HL-60 (cell line): ENCODE data around the gene TUT7.
A peak's percentile ranks its signal among the peaks of the same experiment; 100 is the strongest.

Experiments used
- DNase-seq, 2 experiments: peaks; one replicate each; pipeline ENCODE4 v3.0.0-alpha.2; 2010 to 2020; ENCODE audit warnings: low read depth in 1 of 2, low spot score in 1 of 2
- H3K27ac ChIP-seq: fragments of 250-450 bp; sonication (Bioruptor Pico); replicated peaks from 2 replicates; pipeline ENCODE4 v1.5.1; 2020; ENCODE audit warnings: mild to moderate bottlenecking, moderate library complexity
- H3K27me3 ChIP-seq: fragments of 250-450 bp; sonication (Bioruptor Pico); 2 replicates; pipeline ENCODE4 v1.5.1; 2021; ENCODE audit warnings: mild to moderate bottlenecking, moderate library complexity; ENCODE audit not compliant: insufficient read depth, poor library complexity, severe bottlenecking
- H3K4me3 ChIP-seq: replicated peaks from 2 replicates; pipeline ENCODE4 v1.5.1; 2011; ENCODE audit warnings: mild to moderate bottlenecking, control low read depth, low read length; ENCODE audit not compliant: insufficient read depth
- GABPA ChIP-seq: IDR thresholded peaks from 2 replicates; pipeline ENCODE4 v1.6.1; 2012; ENCODE audit warnings: low read depth
- POLR2AphosphoS5 ChIP-seq: IDR thresholded peaks from 2 replicates; pipeline ENCODE4 v1.6.1; 2012; ENCODE audit warnings: low read depth
- REST ChIP-seq: IDR thresholded peaks from 2 replicates; pipeline ENCODE4 v1.6.1; 2012; ENCODE audit warnings: low read depth; ENCODE audit not compliant: insufficient replicate concordance
- SPI1 ChIP-seq: IDR thresholded peaks from 2 replicates; pipeline ENCODE4 v1.6.1; 2012; ENCODE audit warnings: low read depth, mild to moderate bottlenecking, borderline replicate concordance
- TF ChIP-seq, protein P1 (sequence below): IDR thresholded peaks from one replicate; pipeline ENCODE4 v1.5.1; 2011; ENCODE audit warnings: low read length, control low read depth, inconsistent platforms; ENCODE audit not compliant: insufficient read depth

The TUT7 gene

DNA sequence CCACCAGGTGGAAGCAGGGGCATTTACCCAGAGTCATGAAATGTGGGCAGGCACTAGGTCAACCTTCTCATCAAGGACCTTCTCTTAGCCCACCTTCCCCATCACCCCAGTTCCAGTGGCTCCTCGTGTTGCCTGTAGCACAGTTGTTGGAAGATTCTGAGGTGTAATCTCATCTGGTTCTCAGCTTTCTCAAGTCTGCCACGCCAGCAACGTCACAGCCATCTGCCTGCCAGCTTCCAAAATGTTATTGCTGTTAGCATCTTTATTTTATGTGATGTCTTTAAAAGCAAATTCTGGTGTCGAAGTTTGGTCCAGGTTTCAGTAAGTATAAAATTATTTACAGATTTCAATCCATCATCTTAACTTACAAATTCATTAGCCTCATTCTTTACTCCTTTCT, 105.5 kb downstream of the TUT7 start:
- DNase-seq = no peak
- H3K27ac ChIP-seq = no peak overlapping the region
- TF ChIP-seq POLR2AphosphoS5 (no peak), REST (no peak), GABPA (no peak), SPI1 (no peak)
- TF ChIP-seq, protein P1, sequence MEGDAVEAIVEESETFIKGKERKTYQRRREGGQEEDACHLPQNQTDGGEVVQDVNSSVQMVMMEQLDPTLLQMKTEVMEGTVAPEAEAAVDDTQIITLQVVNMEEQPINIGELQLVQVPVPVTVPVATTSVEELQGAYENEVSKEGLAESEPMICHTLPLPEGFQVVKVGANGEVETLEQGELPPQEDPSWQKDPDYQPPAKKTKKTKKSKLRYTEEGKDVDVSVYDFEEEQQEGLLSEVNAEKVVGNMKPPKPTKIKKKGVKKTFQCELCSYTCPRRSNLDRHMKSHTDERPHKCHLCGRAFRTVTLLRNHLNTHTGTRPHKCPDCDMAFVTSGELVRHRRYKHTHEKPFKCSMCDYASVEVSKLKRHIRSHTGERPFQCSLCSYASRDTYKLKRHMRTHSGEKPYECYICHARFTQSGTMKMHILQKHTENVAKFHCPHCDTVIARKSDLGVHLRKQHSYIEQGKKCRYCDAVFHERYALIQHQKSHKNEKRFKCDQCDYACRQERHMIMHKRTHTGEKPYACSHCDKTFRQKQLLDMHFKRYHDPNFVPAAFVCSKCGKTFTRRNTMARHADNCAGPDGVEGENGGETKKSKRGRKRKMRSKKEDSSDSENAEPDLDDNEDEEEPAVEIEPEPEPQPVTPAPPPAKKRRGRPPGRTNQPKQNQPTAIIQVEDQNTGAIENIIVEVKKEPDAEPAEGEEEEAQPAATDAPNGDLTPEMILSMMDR = no peak
- no peak overlapping the region for H3K4me3 ChIP-seq
- H3K27me3 ChIP-seq = no peaks in the 10 kb centered on the region

DNA sequence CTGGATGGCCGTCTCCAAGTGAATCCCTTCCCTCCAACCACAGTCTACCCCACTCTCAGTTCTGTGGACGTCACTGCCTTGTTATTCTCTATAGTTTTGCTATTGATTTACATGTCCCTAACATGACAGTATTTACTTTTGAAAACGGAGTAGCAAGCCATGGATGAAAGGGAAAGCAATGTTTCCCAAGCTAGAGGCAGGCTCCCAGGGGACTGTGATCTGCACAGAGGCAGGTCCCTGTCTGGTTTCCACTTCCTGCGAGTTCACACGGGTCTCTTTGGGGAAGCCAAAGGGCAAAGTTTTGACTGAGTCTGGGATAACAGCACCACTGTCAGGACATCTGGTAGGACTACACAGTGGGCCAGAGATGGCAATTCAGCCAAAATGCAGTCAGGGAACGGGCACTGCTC, 107.5 kb downstream of the TUT7 start:
- peak in 1 of 2 experiments; percentile 7 for DNase-seq
- Histone ChIP-seq H3K4me3 (no peak overlapping the region), H3K27ac (no peak overlapping the region), H3K27me3 (no peaks in the 10 kb centered on the region)
- no peak for TF ChIP-seq SPI1
- TF ChIP-seq, protein P1 = no peak
- TF ChIP-seq POLR2AphosphoS5 = no peak

DNA sequence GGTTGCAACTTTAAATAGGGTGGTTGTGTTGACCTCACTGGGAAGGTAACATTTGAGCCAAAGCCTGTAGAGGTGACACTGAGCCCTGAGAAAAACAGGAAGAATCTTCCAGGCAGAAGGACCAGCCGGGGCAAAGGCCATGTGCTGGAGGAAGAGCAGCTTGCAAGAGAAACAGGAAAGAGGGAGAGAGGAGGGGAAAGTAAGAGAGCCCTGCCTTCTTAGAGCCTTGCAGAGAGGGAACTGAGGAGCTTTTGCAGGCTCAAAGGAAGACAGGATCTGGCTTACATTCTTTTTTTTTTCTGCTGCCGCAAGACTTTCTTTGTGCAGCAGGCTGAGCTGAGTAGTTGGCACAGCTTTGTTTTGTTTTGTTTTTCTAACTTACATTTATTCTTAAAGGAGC, 112.1 kb downstream of the TUT7 start:
- peak in 1 of 2 experiments; percentile 32 for DNase-seq
- TF ChIP-seq SPI1 (no peak), POLR2AphosphoS5 (no peak), REST (no peak), GABPA (no peak)
- TF ChIP-seq, protein P1 = no peak
- H3K4me3 ChIP-seq = no peak overlapping the region
- H3K27ac ChIP-seq = no peak overlapping the region
- H3K27me3 ChIP-seq = no peaks in the 10 kb centered on the region

DNA sequence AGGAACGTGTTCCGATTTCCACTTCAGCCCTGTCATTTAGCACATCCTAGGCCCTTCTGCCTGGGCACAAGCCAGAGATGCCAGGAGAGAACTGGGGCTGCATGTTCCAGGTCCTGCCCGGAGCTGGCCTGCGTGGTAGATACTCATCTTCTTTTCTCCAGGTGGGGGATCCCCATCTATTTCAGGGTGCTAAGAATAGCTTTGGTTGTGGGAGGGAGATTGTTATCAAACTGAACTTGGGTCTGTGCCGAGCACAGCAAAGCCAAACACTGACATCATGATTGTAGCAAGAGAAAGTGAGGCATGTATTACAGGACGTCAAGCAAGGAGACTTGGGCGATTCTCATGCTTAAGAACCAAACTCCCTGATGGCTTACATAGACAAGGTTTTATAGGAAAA, 113.0 kb downstream of the TUT7 start:
- Histone ChIP-seq H3K27me3 (no peaks in the 10 kb centered on the region), H3K4me3 (no peak overlapping the region), H3K27ac (no peak overlapping the region)
- no peak for DNase-seq
- TF ChIP-seq, protein P1 = no peak
- no peak for TF ChIP-seq GABPA
- no peak for TF ChIP-seq REST
- no peak for TF ChIP-seq POLR2AphosphoS5
- no peak for TF ChIP-seq SPI1
